DMS53 (cell line): ENCODE data around the gene SPON1.
"Not testable (repeated sequence)": the region's sequence is repeated elsewhere in the genome, so short reads cannot be mapped to it uniquely, and the experiment has no call there.

ENCODE experiments used
- DNase-seq: peaks from one replicate; lab custom pipeline; 2025; lab: John Stamatoyannopoulos, UW

The SPON1 gene

DNA sequence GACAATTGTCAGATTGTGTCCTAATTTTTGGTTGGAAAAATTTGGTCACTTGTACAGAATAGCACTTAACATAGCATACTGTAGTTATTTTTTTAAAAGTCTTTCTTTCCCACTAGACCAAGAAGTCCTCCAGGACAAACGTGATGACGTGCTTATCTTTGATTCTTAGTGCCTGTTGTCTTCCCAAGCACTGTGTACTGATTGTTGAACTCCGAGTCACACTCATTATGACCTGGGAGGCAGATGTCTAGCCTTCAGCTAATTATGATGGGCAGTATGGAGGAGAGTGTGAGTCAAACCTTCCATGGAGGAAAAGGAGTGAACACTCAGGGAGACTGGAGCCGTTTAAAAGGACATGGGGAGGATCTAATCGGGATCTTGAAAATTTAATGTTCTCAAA is 119.8 kb downstream of the SPON1 start:
- no peak for DNase-seq

DNA sequence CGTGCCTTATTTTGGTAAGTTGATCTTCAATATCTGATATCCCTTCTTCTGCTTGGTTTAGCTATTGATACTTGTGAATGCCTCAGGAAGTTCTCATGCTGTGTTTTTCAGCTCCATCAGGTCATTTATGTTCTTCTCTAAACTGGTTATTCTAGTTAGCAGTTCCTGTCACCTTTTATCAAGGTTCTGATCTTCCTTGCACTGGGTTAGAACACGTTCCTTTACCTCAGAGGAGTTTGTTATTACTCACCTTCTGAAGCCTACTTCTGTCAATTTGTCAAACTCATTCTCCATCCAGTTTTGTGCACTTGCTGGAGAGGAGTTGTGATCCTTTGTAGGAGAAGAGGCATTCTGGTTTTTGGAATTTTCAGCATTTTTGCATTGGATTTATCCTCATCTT is 126.3 kb downstream of the SPON1 start:
- not testable (repeated sequence) for DNase-seq

DNA sequence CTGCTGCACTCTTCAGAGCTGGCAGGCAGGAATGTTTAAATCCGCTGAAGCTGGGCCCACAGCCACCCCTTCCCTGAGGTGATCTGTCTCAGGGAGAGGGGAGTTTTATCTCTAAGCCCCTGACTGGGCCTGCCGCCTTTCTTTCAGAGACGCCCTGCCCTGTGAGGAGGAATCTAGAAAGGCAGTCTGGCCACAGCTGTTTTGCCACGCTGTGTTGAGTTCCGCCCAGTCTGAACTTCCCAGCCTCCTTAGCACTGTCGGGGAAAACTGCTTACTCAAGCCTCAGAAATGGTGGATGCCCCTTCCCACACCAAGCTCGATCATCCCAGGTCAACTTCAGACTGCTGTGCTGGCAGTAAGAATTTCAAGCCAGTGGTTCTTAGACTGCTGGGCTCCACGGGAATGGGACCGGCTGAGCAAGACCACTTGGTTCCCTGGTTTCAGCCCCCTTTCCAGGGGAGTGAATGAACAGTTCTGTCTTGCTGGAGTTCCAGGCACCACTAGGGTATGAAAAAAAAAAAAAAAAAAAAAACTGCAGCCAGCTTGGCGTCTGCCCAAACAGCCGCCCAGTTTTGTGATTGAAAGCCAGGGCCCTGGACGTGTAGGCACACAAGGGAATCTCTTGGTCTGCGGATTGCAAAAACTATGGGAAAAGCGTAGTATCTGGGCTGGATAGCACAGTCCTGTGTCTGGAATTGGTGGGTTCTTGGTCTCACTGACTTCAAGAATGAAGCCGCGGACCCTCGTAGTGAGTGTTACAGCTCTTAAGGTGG is 127.4 kb downstream of the SPON1 start:
- DNase-seq = no peak

DNA sequence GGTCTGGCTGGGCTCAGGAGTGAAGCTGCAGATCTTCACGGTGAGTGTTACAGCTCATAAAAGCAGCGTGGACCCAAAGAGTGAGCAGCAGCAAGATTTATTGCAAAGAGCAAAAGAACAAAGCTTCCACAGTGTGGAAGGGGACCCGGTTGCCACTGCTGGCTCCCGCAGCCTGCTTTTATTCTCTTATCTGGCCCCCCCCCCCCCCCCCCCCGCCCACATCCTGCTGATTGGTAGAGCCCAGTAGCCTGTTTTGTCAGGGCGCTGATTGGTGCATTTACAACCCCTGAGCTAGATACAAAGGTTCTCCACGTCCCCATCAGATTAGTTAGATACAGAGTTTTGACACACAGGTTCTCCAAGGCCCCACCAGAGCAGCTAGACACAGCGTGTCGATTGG is 128.1 kb downstream of the SPON1 start:
- not testable (repeated sequence) for DNase-seq

DNA sequence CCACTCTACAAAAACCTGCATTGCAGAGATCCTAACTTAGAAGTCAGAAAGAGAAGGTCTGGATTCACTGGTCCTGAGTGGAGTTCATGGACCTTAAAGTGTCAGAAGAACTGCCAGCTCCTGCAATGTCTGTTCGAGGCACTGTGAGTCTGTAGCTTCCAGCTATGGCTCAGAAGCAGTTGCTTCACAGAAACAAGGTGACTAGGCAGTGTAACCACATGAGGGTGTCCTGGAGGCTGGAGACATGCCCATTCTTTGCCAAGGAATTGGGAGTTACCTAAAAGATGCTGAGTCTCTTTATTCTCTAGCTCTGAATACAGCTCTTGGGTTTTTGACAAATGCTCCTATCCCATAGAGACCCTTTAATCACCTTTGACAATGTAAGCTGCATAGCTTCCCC is 130.5 kb downstream of the SPON1 start:
- no peak for DNase-seq

DNA sequence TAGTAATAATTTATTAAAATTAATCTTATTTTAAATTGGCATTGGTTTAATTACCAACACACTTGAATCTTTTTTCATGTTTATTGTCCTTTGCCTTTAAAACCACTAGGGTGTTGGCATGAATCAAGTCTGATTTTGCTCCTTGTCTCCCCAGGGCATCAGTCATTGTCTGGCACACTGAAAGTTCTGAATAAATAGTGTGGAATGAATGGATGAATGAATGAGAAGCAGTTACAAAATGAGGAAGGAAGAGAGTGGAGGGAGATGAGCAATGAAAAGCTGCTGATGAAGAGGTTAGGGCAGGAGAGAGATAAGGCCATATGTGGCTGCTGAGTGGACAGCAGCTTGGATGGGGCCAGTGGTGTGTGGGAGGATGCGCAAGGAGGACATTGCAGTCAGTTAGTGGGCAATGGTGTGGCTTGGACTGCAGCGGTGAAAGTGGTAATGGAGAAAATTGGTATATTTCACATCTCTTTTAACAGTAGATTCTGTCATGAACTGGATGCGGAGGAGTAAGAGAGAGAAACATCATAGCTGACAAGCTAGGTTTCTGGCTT is 132.0 kb downstream of the SPON1 start:
- no peak for DNase-seq

DNA sequence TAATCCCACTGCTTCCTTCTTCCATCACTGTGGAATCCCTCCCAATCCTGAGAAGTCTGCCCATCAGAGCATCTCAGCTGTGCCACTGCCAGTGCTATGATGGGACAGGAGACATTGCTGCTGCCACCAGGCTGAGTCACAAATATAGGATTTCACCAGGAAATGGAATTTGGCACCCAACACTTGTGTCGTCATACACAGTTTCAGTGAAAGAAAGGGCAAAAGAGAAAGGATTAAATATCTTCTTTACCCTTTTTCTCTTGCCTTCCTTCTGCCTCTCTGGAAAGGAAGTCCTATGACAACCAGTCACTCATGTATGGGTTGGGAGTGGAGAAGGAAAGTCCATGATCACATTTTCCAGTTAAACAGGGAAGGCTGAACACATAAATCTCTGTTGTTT is 133.4 kb downstream of the SPON1 start:
- peak; percentile 49 for DNase-seq

DNA sequence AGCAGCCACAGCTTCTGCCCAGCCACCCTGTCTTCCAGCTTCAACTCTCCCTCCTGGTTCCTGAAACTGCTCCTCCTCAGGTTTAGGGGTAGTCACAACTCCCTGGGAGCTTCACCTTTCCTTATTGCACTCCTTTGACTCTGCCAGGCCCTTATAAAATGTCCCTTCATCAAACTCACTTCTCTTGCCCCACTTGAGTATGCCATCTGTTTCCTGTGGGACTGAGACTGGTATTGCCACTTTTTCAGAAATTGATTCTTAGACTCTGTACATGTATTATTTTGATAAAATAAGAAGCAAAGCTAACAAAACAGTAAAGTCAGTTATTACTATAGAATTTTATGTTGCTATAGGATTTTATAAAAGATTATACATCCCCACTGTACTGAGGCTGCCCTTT is 134.1 kb downstream of the SPON1 start:
- peak; percentile 9 for DNase-seq

DNA sequence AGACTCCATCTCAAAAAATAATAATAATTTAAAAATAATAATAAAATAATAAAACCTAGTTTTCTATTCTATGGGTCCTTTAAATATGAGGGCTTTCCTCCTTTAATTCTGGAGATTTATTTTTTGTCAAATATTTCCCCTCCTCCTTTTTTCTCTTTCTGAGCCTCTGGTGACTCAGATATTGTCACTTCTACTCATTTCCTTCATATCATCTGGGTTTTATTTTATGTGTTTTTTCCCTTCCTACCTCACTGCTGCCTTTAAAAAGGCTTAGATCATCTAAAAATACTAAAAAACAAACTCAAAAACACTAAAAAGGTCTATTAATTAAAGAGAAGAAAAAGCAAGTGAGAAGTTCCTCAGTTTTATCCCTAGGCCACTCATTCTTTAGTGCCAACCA is 138.9 kb downstream of the SPON1 start:
- no peak for DNase-seq

DNA sequence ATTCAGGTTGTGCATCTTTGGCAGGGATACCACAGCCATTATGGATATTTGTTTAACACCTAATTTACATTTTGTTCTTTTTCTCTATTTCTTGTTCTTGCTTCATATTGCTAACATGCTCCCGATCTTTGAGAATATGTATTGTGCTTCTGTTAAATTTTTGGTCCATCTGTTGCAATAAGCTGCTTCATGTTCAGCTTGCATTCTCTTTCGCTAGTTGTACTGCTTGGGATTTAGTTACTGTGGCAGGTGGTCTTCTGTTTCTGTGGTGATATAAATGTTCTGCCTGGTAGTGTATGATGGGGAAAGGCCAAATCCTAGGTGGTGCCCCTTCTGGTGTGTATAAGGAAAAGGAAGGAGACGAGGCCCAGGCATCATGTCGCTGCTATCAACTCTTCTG is 140.2 kb downstream of the SPON1 start:
- DNase-seq = no peak

DNA sequence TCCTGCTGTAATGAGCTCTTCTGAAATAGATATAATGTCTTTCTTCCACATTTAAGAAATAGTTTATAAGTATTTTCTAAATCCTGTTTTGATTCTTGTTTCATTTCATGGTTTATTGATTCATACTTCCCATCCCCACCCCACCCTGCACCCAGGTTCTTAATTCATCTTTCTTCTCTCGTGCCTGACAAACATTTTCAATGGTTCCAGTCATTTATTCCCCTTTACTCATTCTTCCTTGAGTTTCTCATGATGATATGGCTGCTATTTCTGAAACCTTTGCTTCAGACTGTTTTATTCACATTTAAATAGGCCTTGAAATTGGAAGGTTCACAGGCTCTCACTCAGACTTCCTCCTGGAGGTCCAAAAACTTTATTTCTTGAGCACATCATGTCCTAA is 142.9 kb downstream of the SPON1 start:
- no peak for DNase-seq

DNA sequence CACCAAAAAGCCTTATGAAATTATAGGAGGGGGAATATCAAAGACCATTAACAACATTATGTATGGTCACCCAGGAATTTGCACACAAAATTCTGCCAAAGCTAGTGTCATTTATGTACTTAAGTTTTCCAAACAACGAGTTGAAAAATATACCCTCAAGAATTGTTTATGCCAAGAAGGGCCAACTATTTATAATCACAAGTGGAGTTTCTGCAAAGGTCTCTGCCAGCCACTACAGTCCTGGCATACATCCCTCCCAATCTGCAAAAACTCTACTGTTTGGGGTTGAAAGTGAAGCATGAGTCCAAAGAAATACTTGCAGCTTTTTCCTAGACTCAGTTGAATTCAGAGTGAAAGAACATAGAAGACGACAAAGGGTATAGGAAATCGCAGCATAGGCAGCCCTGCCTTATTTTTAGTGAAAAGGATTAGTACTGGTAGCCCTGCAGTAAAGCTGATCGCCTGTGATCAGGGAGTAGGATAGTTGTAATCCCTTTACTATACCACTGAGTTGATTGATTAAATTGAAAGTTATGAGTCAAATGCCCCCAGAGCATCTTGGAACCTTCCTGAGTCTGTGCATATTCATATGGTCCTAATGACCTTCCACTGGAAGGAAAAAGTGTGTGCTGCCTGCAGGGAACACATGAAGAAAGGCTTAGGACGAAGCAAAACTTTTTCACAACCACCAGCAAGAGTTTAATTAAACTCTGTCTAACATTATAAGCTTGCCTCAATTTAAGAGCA is 144.0 kb downstream of the SPON1 start:
- no peak for DNase-seq

DNA sequence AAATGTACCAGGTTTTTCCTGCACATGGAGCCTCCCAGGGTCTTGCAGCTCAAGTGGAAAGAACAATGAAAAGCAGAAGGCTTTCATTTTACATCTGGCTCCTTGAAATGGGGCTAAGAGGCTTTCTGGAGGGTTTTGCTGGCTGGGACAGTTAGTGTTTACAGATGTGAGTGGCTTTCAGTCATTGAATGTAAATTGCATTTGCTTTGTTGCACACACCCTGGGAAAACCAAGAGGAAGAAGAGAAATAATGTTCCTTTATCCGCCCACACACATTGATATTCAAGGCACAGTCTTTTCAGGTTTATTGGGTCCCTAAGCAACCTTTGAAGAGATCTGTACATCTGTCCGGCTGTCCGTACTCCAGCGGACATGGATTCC is 144.5 kb downstream of the SPON1 start:
- DNase-seq = no peak

DNA sequence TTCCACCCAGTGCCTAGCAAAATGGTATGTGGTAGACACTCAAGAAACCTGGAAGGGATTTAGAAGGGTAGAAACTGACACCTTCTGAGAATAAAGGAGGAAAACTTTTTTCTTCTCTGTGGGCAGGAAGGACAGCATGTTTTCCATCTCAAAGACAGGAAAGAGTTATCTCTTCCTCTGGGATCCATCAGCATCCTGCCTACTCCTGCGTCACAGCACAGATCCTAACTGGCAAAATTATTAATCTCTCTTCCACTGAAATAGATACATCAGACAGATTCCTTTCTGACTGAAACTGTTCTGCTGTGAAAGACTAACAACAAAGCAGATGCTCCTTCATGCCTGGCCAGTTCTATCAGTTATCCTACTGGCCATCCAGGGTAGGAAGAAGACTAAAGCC is 147.2 kb downstream of the SPON1 start:
- DNase-seq = no peak

DNA sequence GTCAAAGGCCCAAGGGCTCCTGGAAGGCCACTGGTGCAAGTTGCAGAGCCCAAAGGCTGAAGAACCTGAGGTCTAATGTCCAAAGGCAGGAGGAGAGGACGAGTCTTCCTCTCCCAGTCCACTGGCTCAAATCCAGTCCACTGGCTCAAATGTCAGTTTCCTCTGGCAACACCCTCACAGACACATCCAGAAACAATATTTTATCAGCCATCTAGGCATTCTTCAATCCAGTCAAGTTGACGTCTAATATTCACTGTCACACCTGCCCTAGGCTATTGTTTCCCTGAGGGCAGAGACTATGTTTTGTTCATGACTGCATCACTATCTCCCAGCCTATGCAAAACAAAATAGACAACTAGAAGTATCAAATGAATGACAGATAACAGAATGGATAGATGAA is 148.1 kb downstream of the SPON1 start:
- DNase-seq = no peak

DNA sequence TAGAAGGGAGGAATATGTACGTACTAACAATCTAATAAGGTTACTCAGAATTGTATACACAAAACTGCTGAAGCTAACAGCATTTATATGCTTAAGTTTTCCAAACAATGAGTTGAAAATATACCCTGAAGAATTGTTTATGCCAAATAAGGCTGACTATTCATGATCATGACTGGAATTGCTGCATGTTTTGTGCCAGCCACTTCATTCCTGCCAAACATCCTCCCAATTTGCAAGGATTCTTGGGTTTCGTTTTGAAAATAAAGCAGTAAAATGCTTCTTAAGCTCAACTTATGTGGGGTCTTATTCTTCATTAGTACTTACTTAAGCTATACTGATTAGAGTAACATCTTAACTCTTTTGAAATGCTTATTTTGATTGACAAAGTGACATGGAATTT is 149.0 kb downstream of the SPON1 start:
- no peak for DNase-seq

DNA sequence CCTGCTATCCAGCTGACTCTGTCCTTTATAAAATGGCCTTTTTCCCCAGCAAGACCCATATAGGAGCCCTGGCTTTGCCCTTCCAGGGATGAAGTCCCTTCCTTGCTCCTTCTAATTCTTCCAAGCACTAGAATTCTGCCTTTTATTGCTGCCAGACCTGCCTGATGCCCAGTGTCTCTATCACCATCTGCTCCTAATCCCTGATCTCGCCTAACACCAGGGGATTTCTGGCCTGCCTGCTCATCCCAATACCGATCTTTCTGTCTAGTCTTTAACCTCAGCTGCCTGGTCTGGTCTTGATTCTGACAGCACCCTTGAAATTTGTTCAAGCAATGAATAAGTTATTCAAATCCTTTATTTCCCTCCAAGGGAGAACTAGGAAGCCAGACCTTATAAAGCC is 150.2 kb downstream of the SPON1 start:
- DNase-seq = no peak

DNA sequence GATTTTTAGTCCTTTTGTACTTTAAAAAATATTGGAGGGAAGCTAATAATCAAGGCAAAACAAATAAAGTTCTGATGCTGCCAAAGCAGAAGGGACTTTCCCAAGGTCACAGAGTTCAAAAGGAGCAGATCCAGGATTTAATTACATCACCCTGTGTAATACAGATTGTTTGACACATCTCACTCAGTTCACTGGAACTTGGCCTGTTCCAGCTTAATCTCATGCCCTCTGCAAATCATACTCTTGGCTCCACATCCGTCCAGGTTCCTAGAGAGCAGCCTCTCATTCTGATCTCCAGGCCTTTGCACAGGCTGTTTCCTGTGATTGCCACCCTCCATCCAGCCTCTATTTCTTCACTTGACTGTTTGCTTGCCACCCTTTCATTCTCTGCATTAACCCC is 151.7 kb downstream of the SPON1 start:
- DNase-seq = peak; percentile 12

DNA sequence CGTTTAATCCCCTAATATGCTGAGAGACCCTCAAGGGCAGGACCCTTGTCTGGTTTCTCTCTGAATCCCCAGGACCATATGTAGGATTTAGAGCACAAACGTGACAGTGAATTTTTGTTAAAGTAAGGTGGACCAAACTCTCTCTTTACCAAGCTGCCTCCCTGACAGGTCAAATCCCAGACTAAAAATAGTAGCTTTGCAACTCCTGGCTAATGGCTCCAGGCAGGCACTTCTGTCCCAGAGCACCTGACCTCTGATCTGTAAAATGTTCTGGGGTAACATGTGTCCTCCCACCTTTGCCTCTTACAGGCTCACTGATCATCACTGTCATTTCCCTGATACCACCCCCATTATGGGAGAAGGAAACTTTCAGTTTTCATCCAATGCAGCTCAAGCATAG is 152.3 kb downstream of the SPON1 start:
- no peak for DNase-seq

DNA sequence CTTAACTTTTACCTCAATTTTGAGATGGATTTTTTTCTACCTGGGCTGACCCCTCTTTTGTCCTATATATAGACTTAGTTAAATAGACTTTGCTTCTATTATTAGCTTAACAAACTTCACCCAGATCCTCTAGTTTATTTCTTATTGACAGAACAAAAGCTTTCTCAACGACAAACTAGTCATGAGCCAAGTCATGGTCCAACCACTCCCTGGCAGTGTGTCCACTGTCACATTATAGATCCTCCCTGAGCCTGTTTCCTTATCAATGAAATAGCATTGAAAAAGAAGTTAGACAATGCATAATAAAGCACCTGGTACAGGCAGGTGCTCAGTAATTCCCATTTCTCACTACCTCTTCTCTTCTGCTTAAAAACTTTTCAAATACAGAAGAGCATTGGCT is 155.1 kb downstream of the SPON1 start:
- no peak for DNase-seq

DNA sequence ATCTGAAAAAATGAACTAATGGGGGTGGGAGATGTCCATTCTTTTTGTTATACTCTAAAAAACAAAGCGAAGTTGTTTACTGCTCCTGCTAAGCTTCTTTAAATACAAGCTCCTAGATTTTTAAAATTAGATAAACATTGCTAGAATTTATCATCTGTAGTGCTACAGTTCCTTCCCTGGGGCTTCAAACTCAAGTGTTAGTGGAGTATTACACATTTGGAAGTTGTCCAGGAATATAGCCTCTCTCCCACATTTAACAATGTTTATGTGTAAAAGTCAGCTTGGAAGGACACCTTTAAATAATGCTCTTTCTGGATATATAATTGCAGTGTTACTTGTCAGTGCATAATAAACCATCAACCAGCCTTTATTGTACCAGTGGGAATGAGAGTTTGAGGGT is 155.5 kb downstream of the SPON1 start:
- no peak for DNase-seq

DNA sequence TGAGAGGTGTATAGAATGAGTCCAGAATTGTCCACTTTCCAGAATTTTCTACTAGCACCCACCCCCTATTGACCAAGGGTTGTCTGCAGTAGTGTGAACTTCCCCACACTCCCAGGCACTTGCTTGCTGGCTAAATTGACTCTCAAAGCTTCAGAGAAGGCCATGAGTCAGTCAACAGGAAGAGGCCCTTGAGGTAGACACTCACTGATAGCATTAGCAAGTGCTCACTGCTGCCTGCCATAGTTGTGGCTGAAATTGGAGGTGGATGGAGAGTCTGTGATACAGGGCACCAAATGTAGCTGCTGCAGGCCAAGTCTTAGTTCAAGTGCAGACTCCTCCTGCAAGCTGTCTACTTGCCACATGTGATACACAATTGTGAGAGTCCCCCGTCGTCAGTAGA is 156.8 kb downstream of the SPON1 start:
- DNase-seq = peak; percentile 76

DNA sequence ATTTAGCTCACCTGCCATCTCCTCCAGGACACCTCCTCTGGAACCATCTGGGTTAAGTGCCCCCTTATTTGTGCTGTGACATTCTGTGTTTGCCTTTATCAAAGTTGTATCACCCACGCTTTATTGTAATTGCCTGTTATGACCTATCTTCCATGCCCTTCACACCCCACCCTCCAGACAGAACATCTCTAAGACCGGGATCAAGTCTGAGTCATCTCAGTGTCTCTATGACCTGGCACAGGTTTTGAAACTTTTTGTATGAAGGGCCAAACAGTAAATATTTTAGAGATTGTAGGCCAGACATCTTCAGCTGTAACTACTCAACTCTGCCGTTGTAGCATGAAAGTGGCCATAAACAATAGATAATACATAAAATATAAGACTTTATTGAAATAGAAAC is 161.8 kb downstream of the SPON1 start:
- DNase-seq = no peak

DNA sequence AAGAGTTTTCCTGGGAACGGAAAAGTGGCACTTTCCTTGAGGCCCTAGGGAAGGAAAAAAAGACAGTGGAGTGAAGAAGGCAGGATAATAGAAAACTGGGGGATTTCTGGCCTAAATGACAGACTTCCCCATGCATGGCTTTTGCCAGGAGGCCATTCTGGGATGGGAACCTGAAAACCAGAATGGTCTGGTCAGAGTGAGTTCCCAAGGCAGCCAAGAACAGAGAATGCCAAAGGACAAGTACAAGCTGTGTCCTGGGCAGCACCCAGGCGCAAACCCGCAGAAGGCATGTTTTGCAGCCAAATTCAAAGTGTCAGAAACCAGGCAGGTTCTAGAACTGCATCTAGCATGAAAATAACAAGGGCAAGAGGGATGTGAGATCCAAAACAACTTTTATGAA is 162.4 kb downstream of the SPON1 start:
- DNase-seq = no peak
